H4 (cell line): ENCODE results near the gene SRRT. TPM values are rescaled to one million over a fixed set of nuclear protein-coding genes. Genes with fewer than 3 reads are reported as not detected.

Experiments used
- DNase-seq: peaks from one replicate; pipeline ENCODE4 v3.0.0-alpha.2; 2015; ENCODE audit warnings: low spot score
- total RNA-seq: library from RNA; depleted of rRNA; stranded (reverse); fragments of >200 nt; shearing (Covaris generic); gene quantifications from 2 replicates; pipeline ENCODE4 v1.2.3, GENCODE V29; 2014; rRNA removed

Gene SRRT, protein sequence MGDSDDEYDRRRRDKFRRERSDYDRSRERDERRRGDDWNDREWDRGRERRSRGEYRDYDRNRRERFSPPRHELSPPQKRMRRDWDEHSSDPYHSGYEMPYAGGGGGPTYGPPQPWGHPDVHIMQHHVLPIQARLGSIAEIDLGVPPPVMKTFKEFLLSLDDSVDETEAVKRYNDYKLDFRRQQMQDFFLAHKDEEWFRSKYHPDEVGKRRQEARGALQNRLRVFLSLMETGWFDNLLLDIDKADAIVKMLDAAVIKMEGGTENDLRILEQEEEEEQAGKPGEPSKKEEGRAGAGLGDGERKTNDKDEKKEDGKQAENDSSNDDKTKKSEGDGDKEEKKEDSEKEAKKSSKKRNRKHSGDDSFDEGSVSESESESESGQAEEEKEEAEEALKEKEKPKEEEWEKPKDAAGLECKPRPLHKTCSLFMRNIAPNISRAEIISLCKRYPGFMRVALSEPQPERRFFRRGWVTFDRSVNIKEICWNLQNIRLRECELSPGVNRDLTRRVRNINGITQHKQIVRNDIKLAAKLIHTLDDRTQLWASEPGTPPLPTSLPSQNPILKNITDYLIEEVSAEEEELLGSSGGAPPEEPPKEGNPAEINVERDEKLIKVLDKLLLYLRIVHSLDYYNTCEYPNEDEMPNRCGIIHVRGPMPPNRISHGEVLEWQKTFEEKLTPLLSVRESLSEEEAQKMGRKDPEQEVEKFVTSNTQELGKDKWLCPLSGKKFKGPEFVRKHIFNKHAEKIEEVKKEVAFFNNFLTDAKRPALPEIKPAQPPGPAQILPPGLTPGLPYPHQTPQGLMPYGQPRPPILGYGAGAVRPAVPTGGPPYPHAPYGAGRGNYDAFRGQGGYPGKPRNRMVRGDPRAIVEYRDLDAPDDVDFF
- 44.3 and 46.8 TPM in 2 replicates for total RNA-seq

DNA sequence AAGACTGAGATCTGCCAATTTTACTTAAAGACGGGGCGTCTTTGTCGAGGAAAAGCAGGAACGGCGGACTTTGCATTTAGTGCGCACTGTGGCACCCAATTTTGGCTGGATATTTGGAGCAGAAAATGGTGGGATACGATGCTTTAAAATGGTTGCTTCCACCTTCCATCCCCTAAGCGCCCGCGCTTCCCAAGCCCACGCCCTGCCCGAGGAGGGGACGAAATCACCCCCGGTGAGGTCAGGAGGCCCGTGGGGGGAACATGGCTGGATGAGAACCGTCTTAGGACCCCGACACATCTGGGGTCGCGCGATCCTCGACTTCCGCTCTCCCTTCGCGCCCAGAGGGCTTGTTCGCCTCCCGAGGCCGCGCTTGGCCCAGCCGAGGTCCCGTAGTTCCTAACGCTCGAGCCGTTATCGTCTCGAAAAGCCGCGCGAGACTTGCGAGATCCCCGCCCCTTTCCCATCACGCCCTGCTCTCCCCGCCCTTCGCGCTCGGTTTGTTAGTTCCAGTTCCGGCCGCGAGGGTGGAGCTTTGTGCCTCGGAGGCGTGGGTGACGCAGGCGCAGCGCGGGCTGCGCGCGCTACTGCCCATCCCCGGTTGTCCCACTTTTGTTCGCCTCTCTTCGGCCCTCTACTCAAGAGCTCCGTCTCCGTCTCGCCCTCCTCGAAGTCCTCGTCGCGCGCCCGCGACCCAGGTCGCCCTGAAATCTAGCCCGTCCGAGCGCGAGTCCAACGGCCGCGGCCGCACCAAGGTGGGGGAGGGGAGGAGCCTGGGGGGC lies at the start of gene SRRT:
SRRT (plus strand) TSS at position 527 of the 779 bp plus-strand sequence. CDS start 488 bp downstream, outside the sequence.
- peak; percentile 98 for DNase-seq

DNA sequence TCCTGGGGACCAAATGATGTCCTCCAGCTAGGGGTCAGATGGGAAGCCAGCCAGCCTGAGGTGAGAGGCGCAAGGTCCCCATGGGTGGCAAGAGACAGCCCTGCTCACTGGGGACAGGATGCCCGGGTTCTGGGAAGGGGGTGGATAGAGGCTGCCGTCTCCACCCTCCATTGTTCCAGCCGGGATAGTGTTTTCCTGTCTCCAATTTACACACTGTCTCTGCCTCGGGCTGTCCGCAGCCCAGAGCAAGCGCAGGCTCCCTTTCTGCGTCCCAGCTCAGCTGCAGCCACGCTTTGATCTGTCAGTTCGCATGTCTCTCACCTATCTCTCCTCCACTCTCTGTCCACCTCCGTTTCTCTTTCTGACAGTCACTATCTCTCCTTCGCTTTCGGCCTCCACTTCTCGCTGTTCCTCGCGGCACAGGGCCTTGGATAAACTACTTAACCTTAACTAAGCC lies 49.7 kb upstream of the SRRT start:
- DNase-seq = no peak

GRCh38 chr7:100825751-100826513 lies 49.0 kb upstream of the SRRT start:
- DNase-seq = no peak

GRCh38 chr7:100826514-100827329 lies 48.2 kb upstream of the SRRT start:
- DNase-seq = no peak

DNA sequence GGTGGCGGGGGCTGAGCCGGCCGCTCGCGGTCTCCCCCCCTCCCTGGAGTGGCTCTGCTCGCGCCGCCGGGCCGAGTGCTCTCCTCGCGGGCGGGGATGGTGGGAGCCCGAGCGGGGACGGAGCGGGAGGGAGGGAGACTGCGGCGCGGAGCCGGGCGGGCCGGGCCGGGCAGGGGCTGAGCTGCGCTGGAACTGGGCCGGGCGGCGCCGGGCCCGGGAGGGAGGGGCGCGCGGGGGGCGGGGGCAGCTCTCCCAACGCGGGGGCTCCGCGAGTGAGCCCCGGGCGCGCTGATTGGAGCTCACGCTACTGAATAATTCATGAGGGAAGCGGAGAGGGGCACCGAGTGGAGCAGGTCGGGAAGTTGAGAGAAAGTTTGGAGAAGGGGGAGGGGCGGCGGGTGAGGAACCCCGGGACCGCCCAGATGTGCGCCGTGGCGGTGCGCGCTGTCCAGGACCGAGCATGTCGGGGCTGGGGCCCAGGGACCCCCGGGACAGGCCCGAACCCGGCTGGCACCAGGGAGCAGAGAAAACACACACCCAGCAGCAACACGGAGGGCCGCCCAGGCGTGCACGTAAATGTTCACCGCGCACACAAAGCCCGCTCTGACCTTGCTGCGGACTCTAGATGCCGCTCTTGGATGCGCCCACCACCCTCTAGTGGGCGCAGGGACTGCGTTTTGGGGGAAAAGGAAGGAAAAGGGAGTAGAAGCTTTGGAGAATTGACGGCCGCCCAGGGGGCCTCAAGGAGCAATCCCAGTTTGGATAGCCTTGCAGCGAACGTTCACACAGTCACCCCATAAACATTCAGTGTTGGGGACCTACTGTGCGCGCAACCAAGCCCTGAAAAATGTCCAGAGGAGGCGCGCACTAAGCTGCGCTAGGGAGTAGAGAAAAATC lies 47.3 kb upstream of the SRRT start, which contains the start of gene EPHB4:
EPHB4 (minus strand) TSS at position 194 of the 897 bp plus-strand sequence. CDS start 493 bp downstream, outside the sequence.
- DNase-seq = peak; percentile 83

DNA sequence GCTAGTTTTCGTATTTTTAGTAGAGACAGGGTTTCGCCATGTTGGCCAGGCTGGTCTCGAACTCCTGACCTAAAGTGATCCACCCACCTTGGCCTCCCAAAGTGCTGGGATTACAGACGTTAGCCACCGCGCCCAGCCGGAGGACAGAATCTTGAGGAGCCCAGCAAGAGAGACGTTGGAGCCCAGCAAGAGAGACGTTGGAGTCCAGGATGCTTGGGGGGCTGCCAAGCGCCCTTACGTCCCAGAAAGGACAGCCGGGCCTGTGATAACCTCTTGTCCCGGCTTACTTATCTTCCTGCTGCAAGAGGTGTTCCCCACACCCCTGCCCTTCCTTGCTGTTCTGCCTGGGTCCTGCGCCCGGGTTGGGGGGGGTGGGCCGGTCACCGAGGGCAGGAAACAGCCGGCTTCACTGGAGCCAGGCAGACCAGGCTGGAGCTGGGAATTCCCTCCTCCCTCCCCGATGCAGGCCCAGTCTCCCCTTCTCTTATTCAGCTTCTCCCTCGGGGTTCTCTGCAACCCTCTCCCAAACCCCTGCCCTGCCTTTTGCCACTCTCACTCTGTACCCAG lies 45.7 kb upstream of the SRRT start:
- no peak for DNase-seq

GRCh38 chr7:100830396-100830795 lies 44.5 kb upstream of the SRRT start:
- no peak for DNase-seq

- DNase-seq = no peak
Observed at GRCh38 chr7:100832281-100832633, 42.6 kb upstream of the SRRT start.

DNA sequence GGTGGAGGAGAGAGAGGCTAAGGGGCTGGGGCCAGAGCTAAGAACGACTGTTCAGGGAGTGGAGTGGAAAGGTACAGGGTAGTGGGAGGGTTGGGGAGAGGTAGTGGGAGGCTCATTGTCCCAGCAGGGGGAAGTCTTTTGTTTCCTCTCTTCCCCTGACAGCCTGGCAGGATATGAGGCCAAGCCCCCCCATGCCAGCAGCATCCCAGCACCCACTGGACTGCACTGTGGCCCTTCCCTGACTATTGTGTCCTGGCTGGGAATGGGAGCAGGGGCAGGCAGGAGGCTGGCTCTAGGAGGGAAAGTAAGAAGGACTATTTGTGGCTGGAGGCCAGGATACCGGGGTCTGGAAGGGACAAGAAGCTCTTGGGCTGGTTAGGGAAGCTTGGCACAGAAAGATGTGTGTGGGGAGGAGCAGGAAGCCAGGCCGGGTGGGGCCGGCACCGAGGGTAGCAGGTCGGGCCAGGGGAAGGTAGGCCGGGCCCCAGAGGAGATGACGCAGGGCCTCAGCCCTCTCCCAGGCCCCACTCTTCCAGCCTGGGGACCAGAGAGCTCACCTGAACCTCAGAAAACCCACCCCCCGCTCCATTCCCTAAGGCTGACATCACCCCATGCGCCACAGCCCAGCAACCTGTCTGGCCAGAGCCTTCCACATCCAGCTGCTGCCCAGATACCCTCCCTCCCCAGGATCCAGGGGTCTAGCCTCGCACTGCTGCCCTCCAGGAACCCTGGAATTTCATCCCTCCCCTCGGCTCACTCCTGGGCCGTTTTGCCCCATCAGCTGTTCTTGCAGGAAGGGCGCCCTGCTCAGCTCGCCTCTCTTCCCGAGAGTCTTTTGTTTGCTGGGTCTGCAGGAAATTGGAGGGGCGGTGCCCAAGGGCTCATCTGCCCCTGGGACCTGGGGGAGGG lies 38.7 kb upstream of the SRRT start:
- DNase-seq = no peak

DNA sequence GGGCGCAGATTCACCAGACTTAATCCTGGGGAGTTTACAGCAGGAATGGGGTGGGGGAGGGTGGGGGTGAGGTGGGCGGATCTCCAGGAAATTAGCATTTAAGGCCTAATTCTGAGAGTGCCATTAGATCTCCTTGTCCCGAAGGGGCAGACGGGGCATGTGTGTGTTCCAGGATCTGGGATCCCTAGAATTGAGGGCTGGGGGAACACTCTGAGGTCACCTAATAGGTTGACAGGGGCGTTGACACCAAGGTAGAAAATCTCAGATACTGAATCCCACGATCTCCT lies 38.1 kb upstream of the SRRT start:
- DNase-seq = no peak

DNA sequence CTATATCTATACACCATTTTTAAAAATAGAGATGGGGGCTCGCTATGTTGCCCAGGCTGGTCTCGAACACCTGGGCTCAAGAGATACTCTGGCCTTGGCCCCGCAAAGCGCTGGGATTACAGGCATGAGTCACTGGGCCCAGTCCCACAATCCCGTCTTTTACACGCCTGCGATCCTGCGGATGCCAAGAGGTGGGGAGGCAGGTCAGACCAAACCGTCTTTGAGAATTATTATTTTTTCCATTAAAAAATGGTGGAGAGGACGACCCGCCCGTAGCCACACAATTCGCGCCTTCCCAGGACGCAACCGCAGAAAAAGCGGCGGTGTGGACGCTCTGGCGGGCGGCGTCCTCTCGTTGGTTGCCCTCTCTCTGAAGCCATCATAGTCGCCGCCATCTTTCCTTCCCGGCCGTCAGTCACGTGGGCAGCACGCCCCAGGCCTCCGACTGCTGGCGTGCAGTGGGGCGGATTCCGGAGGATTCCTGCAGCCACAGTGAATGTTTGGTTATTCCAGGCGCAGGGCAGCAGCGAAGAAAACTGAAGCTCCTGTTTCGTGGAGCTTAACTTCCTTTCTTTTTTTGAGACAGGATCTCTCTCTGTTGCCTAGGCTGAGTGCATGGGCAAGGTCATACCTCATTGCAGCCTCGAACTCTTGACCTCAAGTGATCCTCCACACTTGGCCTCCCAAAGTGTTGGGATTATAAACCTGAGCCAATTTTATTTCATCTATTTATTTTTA lies 37.6 kb upstream of the SRRT start:
- peak; percentile 94 for DNase-seq

DNA sequence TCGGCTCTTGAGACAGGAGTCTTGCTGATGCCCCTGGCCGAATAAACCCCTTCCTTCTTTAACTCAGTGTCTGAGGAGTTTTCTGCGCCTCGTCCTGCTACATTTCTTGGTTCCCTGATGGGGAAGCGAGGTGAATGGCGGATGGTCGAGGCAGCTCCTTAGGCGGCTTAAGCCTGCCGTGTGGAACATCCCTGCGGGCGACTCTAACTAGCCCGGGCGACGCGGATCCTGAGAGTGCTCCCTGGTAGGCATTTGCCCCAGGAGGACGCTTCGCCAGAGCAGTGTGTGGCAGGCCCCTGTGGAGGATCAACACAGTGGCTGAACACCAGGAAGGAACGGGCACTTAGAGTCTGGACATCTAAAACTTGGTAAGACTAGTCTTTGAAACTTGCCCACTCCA lies 35.5 kb upstream of the SRRT start:
- DNase-seq = no peak

GRCh38 chr7:100840470-100841100 lies 34.3 kb upstream of the SRRT start:
- DNase-seq = no peak

- DNase-seq = no peak
Observed at GRCh38 chr7:100847360-100847759, 27.5 kb upstream of the SRRT start.

DNA sequence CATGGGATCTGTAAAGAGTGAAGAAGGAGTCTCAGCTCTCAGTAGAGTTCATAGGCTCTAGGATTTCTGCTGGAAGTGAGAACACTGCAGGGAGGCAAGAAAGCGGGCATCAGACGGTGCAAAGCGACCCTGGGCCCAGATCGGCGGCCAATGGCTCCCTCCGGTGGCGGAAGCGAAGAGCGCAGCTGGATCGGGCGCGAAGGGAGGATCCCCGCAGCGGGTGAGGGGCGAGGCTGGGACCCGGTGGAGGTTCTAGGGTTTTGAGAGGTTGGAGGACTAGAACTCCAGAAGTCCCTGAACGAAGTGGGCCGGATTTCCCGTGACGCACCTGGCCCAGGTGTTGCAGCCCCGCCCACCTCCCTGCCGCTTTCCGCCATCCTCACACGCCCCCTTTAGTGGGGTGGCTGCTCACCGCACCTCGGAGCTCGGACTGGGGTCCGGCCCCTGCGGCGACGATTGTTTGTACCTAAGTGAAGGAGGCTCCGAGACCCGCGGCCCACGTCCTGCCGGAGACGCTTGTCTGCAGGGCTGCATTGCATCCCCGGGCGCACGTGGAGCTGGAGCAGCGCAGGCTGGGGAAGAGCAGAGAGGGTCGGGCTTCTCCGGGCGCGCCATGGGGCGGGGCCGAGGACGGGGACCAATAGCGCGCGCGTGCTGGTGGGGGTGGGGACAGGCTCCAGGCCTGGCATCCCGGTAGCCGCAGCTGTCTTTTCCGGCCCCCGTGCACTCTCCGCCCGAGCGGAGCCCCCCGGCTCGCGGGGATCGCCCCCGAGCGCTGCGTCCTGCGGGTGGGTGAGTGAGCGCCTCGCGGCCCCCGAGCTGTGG lies 22.6 kb upstream of the SRRT start, which contains the start of gene SLC12A9:
SLC12A9 (plus strand) TSS at position 666 of the 825 bp plus-strand sequence. CDS start 1,485 bp downstream, outside the sequence.
- peak; percentile 83 for DNase-seq
